Fibroblast of lung (primary cell): ENCODE data around the gene FAM20C.

Experiments used
- CTCF ChIP-seq, 2 donors: IDR thresholded peaks in 1 of 2; conservative IDR thresholded peaks in 1 of 2; 1 replicate in 1 of 2; 2 replicates in 1 of 2; pipeline ENCODE4 v1.5.1; 2011 to 2012; ENCODE audit warnings: low read length in 2 of 2, control low read depth in 1 of 2, inconsistent platforms in 1 of 2, low read depth in 1 of 2, mild to moderate bottlenecking in 1 of 2
- EZH2 ChIP-seq: IDR thresholded peaks from 2 replicates; pipeline ENCODE4 v1.5.1; 2012; ENCODE audit warnings: low read length, control low read depth, mild to moderate bottlenecking; ENCODE audit errors: missing control alignments

GRCh38 chr7:152702-153391 is 39.5 kb upstream of the FAM20C start:
- TF ChIP-seq CTCF (conservative IDR thresholded peaks at IDR 0.05 in 1 of 2, IDR thresholded peaks at IDR 0.05 in 1 of 2; ENCODE audit: low read depth in 1 of 2, low read length in 2 of 2) (no peak), EZH2 (no peak)
